Heart left ventricle (tissue), 16 donors: ENCODE measurements around the gene SLC44A1. TPM values are rescaled to one million over a fixed set of nuclear protein-coding genes. Genes with fewer than 3 reads are reported as not detected.
"Not testable (repeated sequence)": the region's sequence is repeated elsewhere in the genome, so short reads cannot be mapped to it uniquely, and the experiment has no call there.

Experiments
- ATAC-seq, 4 donors: fragments of 200-7000 bp; cut with Tn5 transposase; one replicate each; pipeline ENCODE4 v1.9.1; 2020 to 2022; ENCODE audit warnings: moderate library complexity in 4 of 4, mild to moderate bottlenecking in 3 of 4, moderate number of reproducible peaks in 1 of 4
- DNase-seq, 5 donors: peaks; one replicate each; pipeline ENCODE4 v3.0.0-alpha.2; 2020
- H3K27ac ChIP-seq, 12 donors: fragments of 200-600 bp; sonication (generic) in 4 of 12; one replicate each; pipeline versions ENCODE4 v1.5.0 to v1.8.0; 2016 to 2022; ENCODE audit warnings: mild to moderate bottlenecking in 2 of 12
- H3K27me3 ChIP-seq, 9 donors: fragments of 200-600 bp; sonication (generic) in 2 of 9; one replicate each; pipeline versions ENCODE4 v1.5.1 to v1.8.0; 2016 to 2022; ENCODE audit warnings: mild to moderate bottlenecking in 3 of 9
- H3K36me3 ChIP-seq, 9 donors: fragments of 200-600 bp; sonication (generic) in 2 of 9; one replicate each; pipeline versions ENCODE4 v1.5.0 to v1.8.0; 2018 to 2022; ENCODE audit warnings: mild to moderate bottlenecking in 2 of 9
- H3K4me1 ChIP-seq, 12 donors: fragments of 200-600 bp; sonication (generic) in 4 of 12; one replicate each; pipeline versions ENCODE4 v1.5.0 to v1.8.0; 2016 to 2022; ENCODE audit warnings: mild to moderate bottlenecking in 3 of 12
- H3K4me3 ChIP-seq, 12 donors: fragments of 200-600 bp; sonication (generic) in 4 of 12; one replicate each; pipeline versions ENCODE4 v1.5.0 to v1.8.0; 2017 to 2022; ENCODE audit warnings: mild to moderate bottlenecking in 9 of 12, moderate library complexity in 4 of 12
- H3K9me3 ChIP-seq, 12 donors: fragments of 200-600 bp; sonication (generic) in 4 of 12; one replicate each; pipeline versions ENCODE4 v1.5.0 to v1.8.0; 2016 to 2022; ENCODE audit warnings: mild to moderate bottlenecking in 1 of 12
- POLR2A ChIP-seq, 2 donors: fragments of 450-650 bp; IDR thresholded peaks; one replicate each; pipeline ENCODE4 v1.6.1; 2017; ENCODE audit warnings: antibody characterized with exemption in 2 of 2, mild to moderate bottlenecking in 2 of 2, moderate library complexity in 2 of 2
- WGBS, 4 donors: extraction: QIAGEN DNeasy Blood & Tissue Kit in 2 of 4; methylation state at CpG; one replicate each; pipeline versions ENCODE4 v1.1.5 to v1.1.7; 2013 to 2018; 5-methylcytosine and 5-hydroxymethylcytosine counted together
- intact Hi-C, 10 donors: fragments of 100-400 bp; cut with DNase I; formaldehyde crosslinking; loops; one replicate each; pipeline versions ENCODE4 v1.11.1 to v1.14.2; 2022
- polyA plus RNA-seq, 2 donors: library from polyadenylated mRNA; stranded (reverse); fragments of 200-250 nt; gene quantifications; one replicate each; pipeline ENCODE4 v1.2.3, GENCODE V29; 2013
- total RNA-seq, 9 donors: library from RNA; depleted of rRNA in 2 of 9; stranded (reverse); fragments of >200 nt in 2 of 9; fragmentation: NEBNext Ultra II Directional in 3 of 9; extraction: Animal tissue kit (Norgen Biotek cat#: 25700) in 3 of 9; gene quantifications; one replicate each; pipeline versions ENCODE4 v1.1.0 to v1.2.4, GENCODE V29; 2016 to 2023
- TF ChIP-seq, protein P1 (sequence below), 12 donors: fragments of 200-600 bp; sonication (generic) in 4 of 12; IDR thresholded peaks; one replicate each; pipeline versions ENCODE4 v1.5.0 to v1.8.0; 2018 to 2022; ENCODE audit warnings: antibody characterized with exemption in 12 of 12, mild to moderate bottlenecking in 5 of 12
- donor health status: ischemic (EF 13 %, LVEDD 7.1; RV severe dilation, severe dysfunction).
- donor health status: healthy with polysubstance abuse.
- donor health status: DM: no; HTN: yes; CAD: no.
- donor health status: DM: no; HTN: no; CAD: no.
- donor health status: ischemic (EF 25% LVEDD 6.9; RV normal size, moderate dysfunction).
- donor health status: ischemic (EF 25% LVEDD 5.7; RV mildly dilated, moderate dysfunction).
- donor health status: healthy.
- donor health status: DM: yes; HTN: yes; CAD: no.
- donor health status: ischemic (EF 35%, LVEDD 5.7; RV mildly dilated, moderate dysfunction).
- donor health status: nonischemic (EF 11% LVEDD 7.7; RV severe dilation, severe dysfunction).
- donor health status: DM: yes; HTN: yes; CAD: no.
- donor health status: PGD.
- donor health status: ischemic (EF 29% LVEDD 5.4; RV normal size, mild dysfunction).
- donor health status: nonischemic (EF 23%, LVEDD 6.1; RV moderate dilation, normal function).

SLC44A1 gene
- total and polyA plus RNA-seq, 11 donors: 5.1 to 29.4 (median 21.3) TPM

GRCh38 chr9:105259731-105260612, 15.5 kb downstream of the SLC44A1 start:
- peak; percentile 29 to 58 (median 41) for ATAC-seq
- no peaks in the 10 kb centered on the region for H3K27me3 ChIP-seq
- TF ChIP-seq, protein P1, sequence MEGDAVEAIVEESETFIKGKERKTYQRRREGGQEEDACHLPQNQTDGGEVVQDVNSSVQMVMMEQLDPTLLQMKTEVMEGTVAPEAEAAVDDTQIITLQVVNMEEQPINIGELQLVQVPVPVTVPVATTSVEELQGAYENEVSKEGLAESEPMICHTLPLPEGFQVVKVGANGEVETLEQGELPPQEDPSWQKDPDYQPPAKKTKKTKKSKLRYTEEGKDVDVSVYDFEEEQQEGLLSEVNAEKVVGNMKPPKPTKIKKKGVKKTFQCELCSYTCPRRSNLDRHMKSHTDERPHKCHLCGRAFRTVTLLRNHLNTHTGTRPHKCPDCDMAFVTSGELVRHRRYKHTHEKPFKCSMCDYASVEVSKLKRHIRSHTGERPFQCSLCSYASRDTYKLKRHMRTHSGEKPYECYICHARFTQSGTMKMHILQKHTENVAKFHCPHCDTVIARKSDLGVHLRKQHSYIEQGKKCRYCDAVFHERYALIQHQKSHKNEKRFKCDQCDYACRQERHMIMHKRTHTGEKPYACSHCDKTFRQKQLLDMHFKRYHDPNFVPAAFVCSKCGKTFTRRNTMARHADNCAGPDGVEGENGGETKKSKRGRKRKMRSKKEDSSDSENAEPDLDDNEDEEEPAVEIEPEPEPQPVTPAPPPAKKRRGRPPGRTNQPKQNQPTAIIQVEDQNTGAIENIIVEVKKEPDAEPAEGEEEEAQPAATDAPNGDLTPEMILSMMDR (IDR thresholded peaks at IDR 0.05): no peak
- no peak for TF ChIP-seq POLR2A (IDR thresholded peaks at IDR 0.05)
- intact Hi-C loops: no loop called here
- H3K4me3 ChIP-seq: no peak overlapping the region
- DNase-seq: no peak
- H3K9me3 ChIP-seq: no peaks in the 10 kb centered on the region
- H3K36me3 ChIP-seq: no peaks in the 10 kb centered on the region
- H3K27ac ChIP-seq: peak overlapping the region in 5 of 12 donors; percentile 3 to 38 (median 6)
- H3K4me1 ChIP-seq: peaks cover 0 to 40% (median 26%) of the 10 kb centered on the region in 12 donors

DNA sequence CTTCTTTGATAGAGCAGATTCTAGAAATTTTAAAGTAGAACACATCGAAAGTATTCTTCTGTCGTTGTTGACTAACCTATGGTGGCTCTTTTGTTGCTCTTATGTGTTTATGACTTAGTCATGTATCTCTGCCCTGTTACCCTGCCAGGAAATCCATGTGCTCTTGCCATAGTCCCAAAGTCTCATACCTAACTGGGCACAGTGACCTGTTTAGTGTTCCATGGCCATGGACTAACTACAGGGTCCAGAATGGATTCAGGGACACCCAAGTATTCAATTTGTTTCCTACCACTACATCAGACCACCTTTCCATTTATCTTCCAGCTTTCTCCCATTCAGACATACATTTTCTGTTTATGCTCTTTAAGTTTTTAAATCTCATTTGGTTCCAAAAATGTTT, 18.0 kb downstream of the SLC44A1 start:
- H3K4me3 ChIP-seq: no peak overlapping the region

DNA sequence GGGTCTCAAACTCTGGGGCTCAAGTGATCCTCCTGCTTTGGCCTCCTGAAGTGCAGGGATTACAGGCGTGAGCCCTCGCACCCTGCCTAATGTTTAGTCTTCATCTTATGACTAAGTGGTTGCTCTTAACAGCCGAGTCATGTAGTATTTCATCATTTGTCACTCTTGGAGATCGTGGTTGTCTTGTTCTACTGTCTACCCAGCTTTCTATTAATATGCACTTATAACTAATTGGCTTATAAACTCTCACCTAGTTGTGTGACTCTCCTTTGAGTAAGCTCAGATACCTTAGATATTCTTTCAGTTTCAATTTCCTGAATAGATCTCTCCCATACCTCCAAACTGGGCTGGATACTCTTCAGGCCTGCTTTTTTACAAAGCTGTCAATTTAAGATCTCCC, 19.9 kb downstream of the SLC44A1 start:
- no peak for DNase-seq
- intact Hi-C loops: no loop called here
- WGBS, 4 donors: 80 to 85% (median 82%) methylated on average over 4 of the region's 4 CpGs
- TF ChIP-seq, protein P1 (IDR thresholded peaks at IDR 0.05): no peak
- peak in 1 of 4 donors; percentile 54 for ATAC-seq
- H3K27ac ChIP-seq: no peak overlapping the region
- H3K9me3 ChIP-seq: peaks cover 0 to 12% (median 0%) of the 10 kb centered on the region in 12 donors
- peaks cover 0 to 13% (median 8%) of the 10 kb centered on the region in 12 donors for H3K4me1 ChIP-seq
- H3K4me3 ChIP-seq: no peak overlapping the region
- no peaks in the 10 kb centered on the region for H3K27me3 ChIP-seq
- no peaks in the 10 kb centered on the region for H3K36me3 ChIP-seq

More for the DNA sequence above, 18.0 kb downstream of the SLC44A1 start:
- Histone ChIP-seq H3K9me3 (peaks cover 0 to 12% (median 0%) of the 10 kb centered on the region in 12 donors), H3K36me3 (no peaks in the 10 kb centered on the region), H3K27me3 (no peaks in the 10 kb centered on the region), H3K4me1 (peaks cover 0 to 30% (median 23%) of the 10 kb centered on the region in 12 donors), H3K27ac (no peak overlapping the region)
- TF ChIP-seq, protein P1 (IDR thresholded peaks at IDR 0.05): no peak
- no peak for ATAC-seq
- intact Hi-C loops: no loop called here
- WGBS, 4 donors: 92 to 96% (median 95%) methylated on average over 2 of the region's 2 CpGs
- no peak for DNase-seq

DNA sequence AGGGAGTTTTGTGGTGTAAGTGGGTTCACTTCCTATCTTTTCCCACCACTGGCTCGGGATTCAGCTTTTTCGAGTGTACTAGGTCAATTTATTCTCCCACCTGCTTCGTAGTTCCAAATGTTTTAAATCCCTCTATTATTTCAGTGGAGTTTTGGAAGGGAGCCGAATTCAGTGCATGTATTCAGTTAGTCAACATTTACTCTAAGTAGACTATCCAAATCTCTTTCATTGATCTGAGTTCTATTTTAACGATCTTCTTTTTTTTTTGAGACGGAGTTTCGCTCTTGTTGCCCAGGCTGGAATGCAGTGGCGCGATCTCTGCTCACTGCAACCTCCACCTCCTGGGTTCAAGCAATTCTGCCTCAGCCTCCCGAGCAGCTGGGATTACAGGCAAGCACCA, 23.8 kb downstream of the SLC44A1 start:
- H3K27ac ChIP-seq, intact Hi-C loops, DNase-seq, H3K4me3 ChIP-seq, ATAC-seq, H3K27me3 ChIP-seq, H3K36me3 ChIP-seq: not testable (repeated sequence)
- H3K4me1 ChIP-seq: peaks cover 0 to 11% (median 2%) of the 10 kb centered on the region in 12 donors
- H3K9me3 ChIP-seq: peaks cover 0 to 12% (median 0%) of the 10 kb centered on the region in 12 donors
- 95 to 98% (median 98%) methylated on average over 10 of the region's 10 CpGs for WGBS, 4 donors
